Aorta (tissue), 5 donors: ENCODE data around the gene TMEM167B. TPM values are rescaled to one million over a fixed set of nuclear protein-coding genes. Genes with fewer than 3 reads are reported as not detected.
"Not testable (repeated sequence)": the region's sequence is repeated elsewhere in the genome, so short reads cannot be mapped to it uniquely, and the experiment has no call there.

Experiments used
- ATAC-seq: fragments of 200-7000 bp; cut with Tn5 transposase; one replicate; pipeline ENCODE4 v1.9.1; 2022; ENCODE audit warnings: moderate library complexity; ENCODE audit not compliant: low FRiP score
- DNase-seq, 2 donors: peaks; one replicate each; pipeline ENCODE4 v3.0.0-alpha.2; 2020
- H3K27ac ChIP-seq, 2 donors: one replicate each; pipeline ENCODE4 v1.5.1; 2013; ENCODE audit warnings: low read length in 2 of 2, mild to moderate bottlenecking in 2 of 2, moderate library complexity in 2 of 2, control low read depth in 1 of 2, inconsistent platforms in 1 of 2, low read depth in 1 of 2
- H3K27me3 ChIP-seq, 2 donors: one replicate each; pipeline ENCODE4 v1.6.1; 2013; ENCODE audit warnings: control low read depth in 1 of 2, low read length in 1 of 2, mild to moderate bottlenecking in 1 of 2, moderate library complexity in 1 of 2; ENCODE audit not compliant: insufficient read depth in 2 of 2, control insufficient read depth in 1 of 2
- H3K36me3 ChIP-seq, 2 donors: one replicate each; pipeline ENCODE4 v1.6.1; 2013; ENCODE audit warnings: control low read depth in 1 of 2, low read length in 1 of 2, mild to moderate bottlenecking in 1 of 2; ENCODE audit not compliant: insufficient read depth in 2 of 2, control insufficient read depth in 1 of 2
- H3K4me1 ChIP-seq, 2 donors: one replicate each; pipeline ENCODE4 v1.6.1; 2013; ENCODE audit warnings: low read length in 2 of 2, control low read depth in 1 of 2, mild to moderate bottlenecking in 1 of 2, moderate library complexity in 1 of 2; ENCODE audit not compliant: insufficient read depth in 2 of 2, control insufficient read depth in 1 of 2
- H3K4me3 ChIP-seq, 2 donors: one replicate each; pipeline ENCODE4 v1.5.1; 2013; ENCODE audit warnings: low read length in 2 of 2, control low read depth in 1 of 2, mild to moderate bottlenecking in 1 of 2
- H3K9me3 ChIP-seq: one replicate; pipeline ENCODE4 v1.6.1; 2013; ENCODE audit warnings: mild to moderate bottlenecking, low read length; ENCODE audit not compliant: control insufficient read depth
- WGBS, 2 donors: extraction: QIAGEN DNeasy Blood & Tissue Kit; methylation state at CpG; one replicate each; pipeline ENCODE4 v1.1.7; 2013; 5-methylcytosine and 5-hydroxymethylcytosine counted together
- intact Hi-C, 2 donors: fragments of 100-400 bp; cut with DNase I; formaldehyde crosslinking; loops; one replicate each; pipeline versions ENCODE4 v1.14.2 to v1.15.0; 2022
- polyA plus RNA-seq, 2 donors: library from polyadenylated mRNA; stranded (reverse); fragments of 200-250 nt; gene quantifications; one replicate each; pipeline ENCODE4 v1.2.3, GENCODE V29; 2013
- total RNA-seq, 2 donors: library from RNA; stranded (reverse); fragmentation: NEBNext Ultra II Directional; extraction: Animal tissue kit (Norgen Biotek cat#: 25700); gene quantifications; one replicate each; pipeline ENCODE4 v1.2.1, GENCODE V29; 2021
- donor health status: healthy with polysubstance abuse.
- donor health status: Bipolar disorder and iron deficiency.
- donor health status: DM: no; HTN: no; CAD: no.
- donor health status: DM: no; HTN: no; CAD: no.
- donor health status: DM: yes; HTN: yes; CAD: no.

TMEM167B gene
- total and polyA plus RNA-seq, 4 donors, result 26.7 to 43.2 (median 35.1) TPM

GRCh38 chr1:109134423-109134822 is 43.9 kb downstream of the TMEM167B start:
- Histone ChIP-seq H3K27me3 (no peaks in the 10 kb centered on the region), H3K4me3 (no peak overlapping the region), H3K27ac (no peak overlapping the region), H3K4me1 (no peaks in the 10 kb centered on the region), H3K9me3 (no peaks in the 10 kb centered on the region), H3K36me3 (no peaks in the 10 kb centered on the region)
- ATAC-seq (no peak), DNase-seq (no peak)
- intact Hi-C loops, result no loop called here
- WGBS, 2 donors, result 58 to 61% methylated on average over 7 of the region's 7 CpGs

- ATAC-seq, result no peak
- H3K4me1 ChIP-seq, result no peaks in the 10 kb centered on the region
- WGBS, 2 donors, result 87 to 91% methylated on average over 3 of the region's 3 CpGs
- no peak for DNase-seq
- no peaks in the 10 kb centered on the region for H3K27me3 ChIP-seq
- H3K27ac ChIP-seq, result no peak overlapping the region
- H3K4me3 ChIP-seq, result no peak overlapping the region
- no peaks in the 10 kb centered on the region for H3K9me3 ChIP-seq
- intact Hi-C loops, result no loop called here
- no peaks in the 10 kb centered on the region for H3K36me3 ChIP-seq
Measured at GRCh38 chr1:109135940-109136339, 45.4 kb downstream of the TMEM167B start.

- intact Hi-C loops, result no loop called here
Measured at GRCh38 chr1:109136766-109137165, 46.2 kb downstream of the TMEM167B start.

GRCh38 chr1:109137958-109138357 is 47.4 kb downstream of the TMEM167B start:
- no peaks in the 10 kb centered on the region for H3K4me1 ChIP-seq
- no peak overlapping the region for H3K4me3 ChIP-seq
- H3K36me3 ChIP-seq, result no peaks in the 10 kb centered on the region
- no peaks in the 10 kb centered on the region for H3K27me3 ChIP-seq
- 90 to 96% methylated on average over 3 of the region's 3 CpGs for WGBS, 2 donors
- no peak for DNase-seq
- intact Hi-C loops, result no loop called here
- H3K27ac ChIP-seq, result no peak overlapping the region
- H3K9me3 ChIP-seq, result no peaks in the 10 kb centered on the region
- ATAC-seq, result no peak

More at GRCh38 chr1:109136766-109137165, 46.2 kb downstream of the TMEM167B start:
- 84 to 85% methylated on average over 6 of the region's 6 CpGs for WGBS, 2 donors
- Histone ChIP-seq H3K27ac (no peak overlapping the region), H3K4me1 (no peaks in the 10 kb centered on the region), H3K27me3 (no peaks in the 10 kb centered on the region), H3K36me3 (no peaks in the 10 kb centered on the region), H3K4me3 (no peak overlapping the region), H3K9me3 (no peaks in the 10 kb centered on the region)
- no peak for ATAC-seq
- no peak for DNase-seq

DNA sequence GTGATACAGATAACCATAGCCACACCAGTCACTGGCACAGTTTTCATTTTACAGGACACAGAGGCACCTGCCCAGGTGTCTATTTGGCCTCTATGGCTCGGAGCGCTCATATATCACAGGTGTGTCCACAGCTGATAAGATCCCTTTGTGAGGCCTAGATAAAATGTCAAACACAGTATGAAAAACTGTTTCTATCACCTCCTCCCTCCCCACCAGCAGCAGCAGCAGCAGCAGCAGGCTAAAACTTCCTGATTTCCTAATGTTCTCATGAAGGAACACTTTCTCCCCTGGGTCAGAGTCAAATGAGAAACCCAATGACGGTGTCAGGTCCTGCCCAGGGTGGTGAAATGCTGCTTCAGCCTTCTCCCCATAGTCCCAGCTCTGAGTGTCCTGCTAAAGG is 47.8 kb downstream of the TMEM167B start:
- ATAC-seq (no peak), DNase-seq (no peak)
- Histone ChIP-seq H3K9me3 (no peaks in the 10 kb centered on the region), H3K27ac (no peak overlapping the region), H3K36me3 (no peaks in the 10 kb centered on the region), H3K4me1 (no peaks in the 10 kb centered on the region), H3K27me3 (no peaks in the 10 kb centered on the region), H3K4me3 (no peak overlapping the region)
- WGBS, 2 donors, result 93 to 98% methylated on average over 3 of the region's 3 CpGs
- intact Hi-C loops, result no loop called here

- H3K4me3 ChIP-seq, result no peak overlapping the region
- H3K36me3 ChIP-seq, result no peaks in the 10 kb centered on the region
- WGBS, 2 donors, result 85 to 87% methylated on average over 3 of the region's 3 CpGs
- H3K4me1 ChIP-seq, result no peaks in the 10 kb centered on the region
- H3K9me3 ChIP-seq, result no peaks in the 10 kb centered on the region
- H3K27me3 ChIP-seq, result no peaks in the 10 kb centered on the region
- intact Hi-C loops, result no loop called here
- DNase-seq (no peak), ATAC-seq (no peak)
- no peak overlapping the region for H3K27ac ChIP-seq
Measured at GRCh38 chr1:109140392-109140791, 49.8 kb downstream of the TMEM167B start.

GRCh38 chr1:109142260-109142659 is 51.7 kb downstream of the TMEM167B start:
- Histone ChIP-seq H3K27ac (no peak overlapping the region), H3K27me3 (no peaks in the 10 kb centered on the region), H3K9me3 (no peaks in the 10 kb centered on the region), H3K4me3 (no peak overlapping the region), H3K4me1 (no peaks in the 10 kb centered on the region), H3K36me3 (no peaks in the 10 kb centered on the region)
- WGBS, 2 donors, result 79 to 82% methylated on average over 5 of the region's 5 CpGs
- no peak for ATAC-seq
- intact Hi-C loops, result no loop called here
- DNase-seq, result no peak

DNA sequence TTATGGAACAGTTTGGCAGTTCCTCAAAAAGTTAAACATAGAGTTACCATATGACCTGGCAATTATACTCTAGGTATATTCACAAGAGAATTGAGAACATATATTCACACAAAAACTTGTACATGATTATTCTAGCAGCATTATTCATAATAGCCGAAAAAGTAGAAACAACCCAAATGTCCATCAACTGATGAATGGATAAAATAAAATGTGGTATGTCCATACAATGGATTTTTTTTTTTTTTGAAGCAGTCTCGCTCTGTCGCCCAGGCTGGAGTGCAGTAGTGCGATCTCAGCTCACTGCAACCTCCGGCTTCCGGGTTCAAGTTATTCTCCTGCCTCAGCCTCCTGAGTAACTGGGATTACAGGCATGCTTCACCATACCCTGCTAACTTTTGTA is 52.2 kb downstream of the TMEM167B start:
- H3K27ac ChIP-seq, H3K4me3 ChIP-seq, DNase-seq, H3K27me3 ChIP-seq, H3K9me3 ChIP-seq, H3K36me3 ChIP-seq, intact Hi-C loops, H3K4me1 ChIP-seq, ATAC-seq: not testable (repeated sequence)
- WGBS, 2 donors, result 90 to 94% methylated on average over 6 of the region's 6 CpGs
